Heart left ventricle (tissue), 13 donors: ENCODE results near the gene BCL3.

Experiments used
- POLR2A ChIP-seq, 2 donors: fragments of 450-650 bp; IDR thresholded peaks; one replicate each; pipeline ENCODE4 v1.6.1; 2017; ENCODE audit warnings: antibody characterized with exemption in 2 of 2, mild to moderate bottlenecking in 2 of 2, moderate library complexity in 2 of 2
- TF ChIP-seq, protein P1 (sequence below), 12 donors: fragments of 200-600 bp; sonication (generic) in 4 of 12; IDR thresholded peaks; one replicate each; pipeline versions ENCODE4 v1.5.0 to v1.8.0; 2018 to 2022; ENCODE audit warnings: antibody characterized with exemption in 12 of 12, mild to moderate bottlenecking in 5 of 12
- donor health status: ischemic (EF 13 %, LVEDD 7.1; RV severe dilation, severe dysfunction).
- donor health status: DM: no; HTN: yes; CAD: no.
- donor health status: DM: no; HTN: no; CAD: no.
- donor health status: ischemic (EF 25% LVEDD 6.9; RV normal size, moderate dysfunction).
- donor health status: ischemic (EF 25% LVEDD 5.7; RV mildly dilated, moderate dysfunction).
- donor health status: ischemic (EF 35%, LVEDD 5.7; RV mildly dilated, moderate dysfunction).
- donor health status: nonischemic (EF 11% LVEDD 7.7; RV severe dilation, severe dysfunction).
- donor health status: DM: yes; HTN: yes; CAD: no.
- donor health status: PGD.
- donor health status: ischemic (EF 29% LVEDD 5.4; RV normal size, mild dysfunction).
- donor health status: nonischemic (EF 23%, LVEDD 6.1; RV moderate dilation, normal function).

DNA sequence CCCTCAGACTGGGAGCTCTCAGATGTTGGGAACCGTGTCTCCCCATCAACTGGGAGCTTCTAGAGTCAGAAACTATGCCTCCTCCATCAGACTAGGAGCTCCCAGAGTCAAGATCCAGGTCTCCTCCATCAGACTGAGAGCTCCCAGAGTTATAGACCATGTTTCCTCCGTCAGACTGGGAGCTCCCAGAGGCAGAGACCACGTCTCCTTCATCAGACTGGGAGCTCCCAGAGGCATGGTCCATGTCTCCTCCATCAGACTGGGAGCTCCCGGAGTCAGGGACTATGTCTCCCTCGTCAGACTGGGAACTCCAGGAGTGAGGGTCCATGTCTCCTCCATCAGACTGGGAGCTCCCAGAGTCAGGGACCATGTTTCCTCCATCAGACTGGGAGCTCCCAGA, 39.6 kb upstream of the BCL3 start:
- TF ChIP-seq, protein P1, sequence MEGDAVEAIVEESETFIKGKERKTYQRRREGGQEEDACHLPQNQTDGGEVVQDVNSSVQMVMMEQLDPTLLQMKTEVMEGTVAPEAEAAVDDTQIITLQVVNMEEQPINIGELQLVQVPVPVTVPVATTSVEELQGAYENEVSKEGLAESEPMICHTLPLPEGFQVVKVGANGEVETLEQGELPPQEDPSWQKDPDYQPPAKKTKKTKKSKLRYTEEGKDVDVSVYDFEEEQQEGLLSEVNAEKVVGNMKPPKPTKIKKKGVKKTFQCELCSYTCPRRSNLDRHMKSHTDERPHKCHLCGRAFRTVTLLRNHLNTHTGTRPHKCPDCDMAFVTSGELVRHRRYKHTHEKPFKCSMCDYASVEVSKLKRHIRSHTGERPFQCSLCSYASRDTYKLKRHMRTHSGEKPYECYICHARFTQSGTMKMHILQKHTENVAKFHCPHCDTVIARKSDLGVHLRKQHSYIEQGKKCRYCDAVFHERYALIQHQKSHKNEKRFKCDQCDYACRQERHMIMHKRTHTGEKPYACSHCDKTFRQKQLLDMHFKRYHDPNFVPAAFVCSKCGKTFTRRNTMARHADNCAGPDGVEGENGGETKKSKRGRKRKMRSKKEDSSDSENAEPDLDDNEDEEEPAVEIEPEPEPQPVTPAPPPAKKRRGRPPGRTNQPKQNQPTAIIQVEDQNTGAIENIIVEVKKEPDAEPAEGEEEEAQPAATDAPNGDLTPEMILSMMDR (IDR thresholded peaks at IDR 0.05), result no peak
- no peak for TF ChIP-seq POLR2A (IDR thresholded peaks at IDR 0.05)
